IMR-90 (cell line): Measurements from ENCODE around the gene IFNLR1. TPM values are rescaled to one million over a fixed set of nuclear protein-coding genes. Genes with fewer than 3 reads are reported as not detected.

ENCODE experiments used
- ATAC-seq: fragments of 200-7000 bp; cut with Tn5 transposase; 2 replicates; pipeline ENCODE4 v1.9.1; 2020; ENCODE audit warnings: low read depth, mild to moderate bottlenecking, moderate library complexity
- BruUV-seq: library from RNA; stranded (reverse); fragments of 400-500 nt; replicated peaks from 2 replicates; lab custom pipeline; 2021; lab: Mats Ljungman, UMichigan
- CTCF ChIA-PET: fragments of 300-600 bp; formaldehyde crosslinking; extraction: SDS; loops from one replicate; lab custom pipeline; 2021; ENCODE audit warnings: antibody characterized with exemption; lab: Yijun Ruan, JAX
- POLR2A ChIA-PET: fragments of 300-600 bp; sonication (Branson Sonifier 250); formaldehyde crosslinking; loops from one replicate; lab custom pipeline; 2022; ENCODE audit warnings: antibody characterized with exemption; ENCODE audit not compliant: unreplicated experiment; lab: Charles Lee
- DNase-seq: peaks from one replicate; pipeline ENCODE4 v3.0.0; 2013
- H2AFZ ChIP-seq: replicated peaks from 2 replicates; pipeline ENCODE3; 2013; ENCODE audit warnings: low read length, mild to moderate bottlenecking; ENCODE audit not compliant: poor library complexity
- H2AK5ac ChIP-seq: 2 replicates; pipeline ENCODE4 v1.6.1; 2013; ENCODE audit warnings: low read depth, low read length, inconsistent platforms
- H2AK9ac ChIP-seq: replicated peaks from 2 replicates; pipeline ENCODE3; 2013; ENCODE audit warnings: mild to moderate bottlenecking, low read depth, low read length, moderate library complexity; ENCODE audit not compliant: poor library complexity
- H2BK120ac ChIP-seq: 2 replicates; pipeline ENCODE4 v1.6.1; 2013; ENCODE audit warnings: low read depth, low read length, inconsistent platforms
- H2BK15ac ChIP-seq: 3 replicates; pipeline ENCODE4 v1.6.1; 2013; ENCODE audit warnings: low read depth, low read length, inconsistent platforms
- H2BK20ac ChIP-seq: 2 replicates; pipeline ENCODE4 v1.6.1; 2013; ENCODE audit warnings: low read depth, mild to moderate bottlenecking, inconsistent platforms, low read length, moderate library complexity
- H2BK5ac ChIP-seq: 2 replicates; pipeline ENCODE4 v1.6.1; 2013; ENCODE audit warnings: mild to moderate bottlenecking, low read depth, low read length, inconsistent platforms; ENCODE audit not compliant: poor library complexity, severe bottlenecking
- H3K14ac ChIP-seq: replicated peaks from 2 replicates; pipeline ENCODE4 v1.6.1; 2013; ENCODE audit warnings: low read depth, low read length, inconsistent platforms
- H3K18ac ChIP-seq: 2 replicates; pipeline ENCODE4 v1.6.1; 2013; ENCODE audit warnings: low read depth, low read length, control low read depth
- H3K23ac ChIP-seq: 2 replicates; pipeline ENCODE4 v1.6.1; 2013; ENCODE audit warnings: low read depth, low read length, inconsistent platforms
- H3K27ac ChIP-seq: 2 replicates; pipeline ENCODE4 v1.5.1; 2013; ENCODE audit warnings: mild to moderate bottlenecking, control low read depth, low read length; ENCODE audit not compliant: insufficient read depth
- H3K27me3 ChIP-seq: 2 replicates; pipeline ENCODE4 v1.6.1; 2013; ENCODE audit warnings: low read length; ENCODE audit not compliant: control insufficient read depth, insufficient read depth
- H3K36me3 ChIP-seq: 2 replicates; pipeline ENCODE4 v1.6.1; 2013; ENCODE audit warnings: low read length, mixed read lengths; ENCODE audit not compliant: control insufficient read depth, insufficient read depth
- H3K4ac ChIP-seq: 2 replicates; pipeline ENCODE4 v1.6.1; 2013; ENCODE audit warnings: low read depth, low read length, inconsistent platforms
- H3K4me1 ChIP-seq: 2 replicates; pipeline ENCODE4 v1.6.1; 2013; ENCODE audit warnings: low read length, mixed read lengths; ENCODE audit not compliant: control insufficient read depth, insufficient read depth
- H3K4me2 ChIP-seq: 2 replicates; pipeline ENCODE4 v1.6.1; 2013; ENCODE audit warnings: low read depth, mild to moderate bottlenecking, control low read depth, low read length, moderate library complexity
- H3K4me3 ChIP-seq: 2 replicates; pipeline ENCODE4 v1.5.1; 2013; ENCODE audit warnings: low read depth, mild to moderate bottlenecking, control low read depth, low read length, moderate library complexity; ENCODE audit not compliant: insufficient read depth
- H3K56ac ChIP-seq: 2 replicates; pipeline ENCODE4 v1.6.1; 2013; ENCODE audit warnings: low read length, inconsistent platforms; ENCODE audit not compliant: insufficient read depth; ENCODE audit errors: extremely low read depth
- H3K79me1 ChIP-seq, 2 experiments: 2 replicates each; pipeline ENCODE4 v1.6.1; 2013; ENCODE audit warnings: low read length in 2 of 2, inconsistent platforms in 1 of 2, low read depth in 1 of 2
- H3K9ac ChIP-seq: 2 replicates; pipeline ENCODE4 v1.6.1; 2013; ENCODE audit warnings: low read depth, low read length, control low read depth
- H3K9me1 ChIP-seq: 2 replicates; pipeline ENCODE4 v1.6.1; 2013; ENCODE audit warnings: low read length, inconsistent platforms; ENCODE audit not compliant: insufficient read depth
- H3K9me3 ChIP-seq: 2 replicates; pipeline ENCODE4 v1.6.1; 2013; ENCODE audit warnings: low read length; ENCODE audit not compliant: control insufficient read depth, insufficient read depth
- H4K20me1 ChIP-seq: 2 replicates; pipeline ENCODE4 v1.6.1; 2013; ENCODE audit warnings: low read length, inconsistent platforms; ENCODE audit not compliant: insufficient read depth
- H4K5ac ChIP-seq: 2 replicates; pipeline ENCODE4 v1.6.1; 2013; ENCODE audit warnings: mild to moderate bottlenecking, low read depth, low read length, control low read depth
- H4K8ac ChIP-seq, 2 experiments: 2 replicates each; pipeline ENCODE4 v1.6.1; 2013; ENCODE audit warnings: low read depth in 2 of 2, low read length in 2 of 2, control low read depth in 1 of 2, inconsistent platforms in 1 of 2
- H4K91ac ChIP-seq: 2 replicates; pipeline ENCODE4 v1.6.1; 2013; ENCODE audit warnings: low read depth, low read length, inconsistent platforms; ENCODE audit not compliant: insufficient read depth
- BHLHE40 ChIP-seq: fragments of 150-350 bp; IDR thresholded peaks from 2 replicates; pipeline ENCODE4 v1.6.1; 2016; ENCODE audit warnings: mild to moderate bottlenecking, low read depth, low read length
- CHD1 ChIP-seq: IDR thresholded peaks from 2 replicates; pipeline ENCODE4 v1.6.1; 2012; ENCODE audit warnings: low read depth, low read length, improper control_type of control experiment
- MAFK ChIP-seq: IDR thresholded peaks from 2 replicates; pipeline ENCODE4 v1.6.1; 2012; ENCODE audit warnings: low read depth, low read length, improper control_type of control experiment
- MAZ ChIP-seq: IDR thresholded peaks from 2 replicates; pipeline ENCODE4 v1.6.1; 2012; ENCODE audit warnings: low read depth, mild to moderate bottlenecking, low read length, improper control_type of control experiment, moderate library complexity, borderline replicate concordance
- NFE2L2 ChIP-seq: fragments of 150-350 bp; IDR thresholded peaks from 2 replicates; pipeline ENCODE4 v1.6.1; 2016; ENCODE audit warnings: low read depth, mild to moderate bottlenecking, low read length
- RAD21 ChIP-seq: IDR thresholded peaks from 2 replicates; pipeline ENCODE4 v1.6.1; 2012; ENCODE audit warnings: low read length, improper control_type of control experiment
- WGBS, 2 experiments: methylation state at CpG; one replicate each; pipeline versions ENCODE4 v1.1.5 to v1.1.7; 2013; ENCODE audit warnings: missing lambda C conversion rate in 2 of 2; ENCODE audit not compliant: insufficient read length in 1 of 2; ENCODE audit errors: extremely low coverage in 2 of 2; 5-methylcytosine and 5-hydroxymethylcytosine counted together
- dilution Hi-C: fragments of 300-500 bp; cut with HindIII; formaldehyde crosslinking; loops from one replicate; pipeline ENCODE4 v1.14.3; 2018; ENCODE audit warnings: low sequenced_read_pairs; ENCODE audit not compliant: unreplicated experiment
- in situ Hi-C: fragments of 300-500 bp; cut with MboI; formaldehyde crosslinking; loops from 3 replicates; pipeline ENCODE4 v1.14.3; 2019; ENCODE audit warnings: low sequenced_read_pairs, inconsistent platforms, mixed read lengths
- intact Hi-C: fragments of 100-400 bp; cut with micrococcal nuclease; formaldehyde crosslinking; loops from 2 replicates; pipeline ENCODE4 v1.10.0; 2022
- polyA plus RNA-seq, 3 experiments: library from polyadenylated mRNA; depleted of rRNA; stranded (reverse); fragments of >200 nt; gene quantifications; 2 replicates each; pipeline ENCODE4 v1.2.3, GENCODE V29; 2012; ENCODE audit warnings: low replicate concordance in 1 of 3
- total RNA-seq: library from RNA; depleted of rRNA; stranded (reverse); fragments of >200 nt; gene quantifications from 2 replicates; pipeline ENCODE4 v1.2.3, GENCODE V29; 2012
- TF ChIP-seq, protein P1 (sequence below): fragments of 150-350 bp; IDR thresholded peaks from 2 replicates; pipeline ENCODE4 v1.6.1; 2016; ENCODE audit warnings: low read depth, mild to moderate bottlenecking, low read length, moderate library complexity, borderline replicate concordance
- TF ChIP-seq, protein P2 (sequence below): fragments of 150-350 bp; IDR thresholded peaks from 2 replicates; pipeline ENCODE4 v1.6.1; 2017; ENCODE audit warnings: mild to moderate bottlenecking, antibody characterized with exemption, low read length, low read depth

IFNLR1 gene
- total and polyA plus RNA-seq, 2 of the 4 experiments (the other 2 are of a cell fraction) = not detected

DNA sequence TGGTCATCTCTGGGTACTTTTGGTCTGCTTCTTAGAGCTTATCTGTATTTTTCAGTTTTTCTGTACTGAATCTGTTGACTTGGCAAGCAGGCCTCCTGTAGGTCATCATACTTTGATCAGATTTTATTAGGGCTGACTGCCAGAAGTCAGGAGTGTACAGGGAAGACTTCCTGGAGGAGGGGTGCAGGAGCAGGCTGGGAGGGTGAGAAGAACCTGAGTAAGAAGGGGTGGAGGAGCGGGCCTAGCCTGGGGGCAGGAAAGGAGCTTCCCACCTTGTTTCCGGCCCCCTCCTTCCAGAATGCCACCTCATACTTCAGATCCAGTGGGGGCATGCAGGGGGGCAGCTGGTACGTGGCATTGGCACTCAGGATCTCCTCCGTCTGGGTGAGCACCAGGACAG, 25.8 kb downstream of the IFNLR1 start:
- Histone ChIP-seq H2AK9ac (no peak overlapping the region), H3K4me1 (no peaks in the 10 kb centered on the region), H2BK20ac (no peak overlapping the region), H3K9me3 (0 out of 2 replicates have a peak, but pooled peaks cover 2% of the 10 kb centered on the region), H2BK15ac (no peak overlapping the region), H3K27ac (no peak overlapping the region), H3K56ac (no peak overlapping the region), H4K91ac (no peak overlapping the region), H4K20me1 (no peaks in the 10 kb centered on the region), H3K36me3 (no peaks in the 10 kb centered on the region), H3K18ac (no peak overlapping the region), H3K14ac (no peak overlapping the region), H3K23ac (no peak overlapping the region), H2BK5ac (no peak overlapping the region), H2AFZ (no peak overlapping the region), H3K4me3 (no peak overlapping the region), H4K8ac (no peak overlapping the region), H4K5ac (no peak overlapping the region), H2AK5ac (no peak overlapping the region), H3K79me1 (no peaks in the 10 kb centered on the region), H3K9ac (no peak overlapping the region), H3K27me3 (peaks cover 69% of the 10 kb centered on the region), H3K9me1 (no peaks in the 10 kb centered on the region; the same call in 1 of the 2 replicates), H2BK120ac (no peak overlapping the region), H3K4ac (no peak overlapping the region), H3K4me2 (no peak overlapping the region)
- WGBS, 2 experiments = no CpG with 5 or more reads among the region's 4 CpGs
- ATAC-seq = no peak
- DNase-seq = no peak
- in situ Hi-C loops = no loop called here
- BruUV-seq = no TSS peak
- intact Hi-C loops = no loop called here
- CTCF ChIA-PET = no interaction called here
- dilution Hi-C loops = no loop called here
- TF ChIP-seq RAD21 = no peak
- TF ChIP-seq MAFK = no peak
- no peak for TF ChIP-seq NFE2L2
- TF ChIP-seq, protein P1, sequence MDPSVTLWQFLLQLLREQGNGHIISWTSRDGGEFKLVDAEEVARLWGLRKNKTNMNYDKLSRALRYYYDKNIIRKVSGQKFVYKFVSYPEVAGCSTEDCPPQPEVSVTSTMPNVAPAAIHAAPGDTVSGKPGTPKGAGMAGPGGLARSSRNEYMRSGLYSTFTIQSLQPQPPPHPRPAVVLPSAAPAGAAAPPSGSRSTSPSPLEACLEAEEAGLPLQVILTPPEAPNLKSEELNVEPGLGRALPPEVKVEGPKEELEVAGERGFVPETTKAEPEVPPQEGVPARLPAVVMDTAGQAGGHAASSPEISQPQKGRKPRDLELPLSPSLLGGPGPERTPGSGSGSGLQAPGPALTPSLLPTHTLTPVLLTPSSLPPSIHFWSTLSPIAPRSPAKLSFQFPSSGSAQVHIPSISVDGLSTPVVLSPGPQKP = no peak
- no peak for TF ChIP-seq BHLHE40
- no peak for TF ChIP-seq MAZ
- no peak for TF ChIP-seq CHD1
- TF ChIP-seq, protein P2, sequence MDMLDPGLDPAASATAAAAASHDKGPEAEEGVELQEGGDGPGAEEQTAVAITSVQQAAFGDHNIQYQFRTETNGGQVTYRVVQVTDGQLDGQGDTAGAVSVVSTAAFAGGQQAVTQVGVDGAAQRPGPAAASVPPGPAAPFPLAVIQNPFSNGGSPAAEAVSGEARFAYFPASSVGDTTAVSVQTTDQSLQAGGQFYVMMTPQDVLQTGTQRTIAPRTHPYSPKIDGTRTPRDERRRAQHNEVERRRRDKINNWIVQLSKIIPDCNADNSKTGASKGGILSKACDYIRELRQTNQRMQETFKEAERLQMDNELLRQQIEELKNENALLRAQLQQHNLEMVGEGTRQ = no peak
- POLR2A ChIA-PET = no interaction called here
